Measurements from ENCODE around the gene CPLX1.

CPLX1 gene

GRCh38 chr4:772118-772517, 53.8 kb downstream of the CPLX1 start:
- Histone ChIP-seq H3K4me1 (peaks cover 0 to 13% (median 0%) of the 10 kb centered on the region in 4 donors), H3K9me3 (peaks cover 0 to 92% (median 42%) of the 10 kb centered on the region in 3 donors), H3K27ac (no peak overlapping the region), H3K36me3 (peaks cover 91 to 96% (median 96%) of the 10 kb centered on the region in 3 donors), H3K4me3 (no peak overlapping the region), H3K27me3 (no peaks in the 10 kb centered on the region)
- DNase-seq = no peak
- TF ChIP-seq, protein P1, sequence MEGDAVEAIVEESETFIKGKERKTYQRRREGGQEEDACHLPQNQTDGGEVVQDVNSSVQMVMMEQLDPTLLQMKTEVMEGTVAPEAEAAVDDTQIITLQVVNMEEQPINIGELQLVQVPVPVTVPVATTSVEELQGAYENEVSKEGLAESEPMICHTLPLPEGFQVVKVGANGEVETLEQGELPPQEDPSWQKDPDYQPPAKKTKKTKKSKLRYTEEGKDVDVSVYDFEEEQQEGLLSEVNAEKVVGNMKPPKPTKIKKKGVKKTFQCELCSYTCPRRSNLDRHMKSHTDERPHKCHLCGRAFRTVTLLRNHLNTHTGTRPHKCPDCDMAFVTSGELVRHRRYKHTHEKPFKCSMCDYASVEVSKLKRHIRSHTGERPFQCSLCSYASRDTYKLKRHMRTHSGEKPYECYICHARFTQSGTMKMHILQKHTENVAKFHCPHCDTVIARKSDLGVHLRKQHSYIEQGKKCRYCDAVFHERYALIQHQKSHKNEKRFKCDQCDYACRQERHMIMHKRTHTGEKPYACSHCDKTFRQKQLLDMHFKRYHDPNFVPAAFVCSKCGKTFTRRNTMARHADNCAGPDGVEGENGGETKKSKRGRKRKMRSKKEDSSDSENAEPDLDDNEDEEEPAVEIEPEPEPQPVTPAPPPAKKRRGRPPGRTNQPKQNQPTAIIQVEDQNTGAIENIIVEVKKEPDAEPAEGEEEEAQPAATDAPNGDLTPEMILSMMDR (IDR thresholded peaks at IDR 0.05) = no peak
- intact Hi-C loops (cut with DNase I; ENCODE audit: low total_unique reads) = no loop called here

GRCh38 chr4:771464-771863, 54.5 kb downstream of the CPLX1 start:
- no peak overlapping the region for H3K27ac ChIP-seq
- H3K36me3 ChIP-seq = peaks cover 91 to 96% (median 96%) of the 10 kb centered on the region in 3 donors
- DNase-seq = no peak
- intact Hi-C loops (cut with DNase I; ENCODE audit: low total_unique reads) = no loop called here
- H3K27me3 ChIP-seq = no peaks in the 10 kb centered on the region
- H3K9me3 ChIP-seq = peaks cover 0 to 92% (median 49%) of the 10 kb centered on the region in 3 donors
- H3K4me1 ChIP-seq = peaks cover 0 to 13% (median 0%) of the 10 kb centered on the region in 4 donors
- H3K4me3 ChIP-seq = no peak overlapping the region
- TF ChIP-seq, protein P1 (IDR thresholded peaks at IDR 0.05) = no peak

DNA sequence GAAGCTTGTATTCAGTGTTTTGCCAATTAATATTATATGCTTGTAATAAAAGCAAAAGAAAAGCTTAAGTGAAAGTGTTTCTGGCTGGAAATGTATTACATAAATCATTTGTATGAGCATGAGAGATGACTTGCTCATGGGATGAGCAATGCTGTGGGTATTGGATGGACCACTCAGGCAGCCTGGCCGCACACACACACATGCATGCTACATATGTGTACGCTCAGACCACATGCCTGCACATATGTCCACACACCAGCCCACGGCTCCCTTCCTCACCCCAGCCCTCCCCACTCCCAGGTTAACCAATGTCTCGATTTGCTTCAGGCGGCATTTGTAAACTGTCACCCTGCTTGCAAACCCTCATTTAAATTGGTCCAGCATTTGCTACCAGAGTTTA, 55.9 kb downstream of the CPLX1 start:
- DNase-seq = no peak

GRCh38 chr4:769511-769910, 56.4 kb downstream of the CPLX1 start:
- peaks cover 0 to 96% (median 68%) of the 10 kb centered on the region in 3 donors for H3K9me3 ChIP-seq
- intact Hi-C loops (cut with DNase I; ENCODE audit: low total_unique reads) = loop anchor here (5.0 kb wide), 1 partner anchor 298 kb away; no protein-coding TSS in a partner anchor
- DNase-seq = no peak
- H3K4me1 ChIP-seq = peaks cover 0 to 13% (median 0%) of the 10 kb centered on the region in 4 donors
- H3K27ac ChIP-seq = no peak overlapping the region
- TF ChIP-seq, protein P1 (IDR thresholded peaks at IDR 0.05) = no peak
- no peak overlapping the region for H3K4me3 ChIP-seq
- H3K36me3 ChIP-seq = peaks cover 91 to 96% (median 96%) of the 10 kb centered on the region in 3 donors
- no peaks in the 10 kb centered on the region for H3K27me3 ChIP-seq

More for the DNA sequence above, 55.9 kb downstream of the CPLX1 start:
- Histone ChIP-seq H3K9me3 (peaks cover 0 to 96% (median 63%) of the 10 kb centered on the region in 3 donors), H3K27ac (no peak overlapping the region), H3K27me3 (no peaks in the 10 kb centered on the region), H3K4me1 (peaks cover 0 to 13% (median 0%) of the 10 kb centered on the region in 4 donors), H3K36me3 (peaks cover 91 to 96% (median 96%) of the 10 kb centered on the region in 3 donors), H3K4me3 (no peak overlapping the region)
- intact Hi-C loops (cut with DNase I; ENCODE audit: low total_unique reads) = no loop called here
- TF ChIP-seq, protein P1 (IDR thresholded peaks at IDR 0.05) = no peak

DNA sequence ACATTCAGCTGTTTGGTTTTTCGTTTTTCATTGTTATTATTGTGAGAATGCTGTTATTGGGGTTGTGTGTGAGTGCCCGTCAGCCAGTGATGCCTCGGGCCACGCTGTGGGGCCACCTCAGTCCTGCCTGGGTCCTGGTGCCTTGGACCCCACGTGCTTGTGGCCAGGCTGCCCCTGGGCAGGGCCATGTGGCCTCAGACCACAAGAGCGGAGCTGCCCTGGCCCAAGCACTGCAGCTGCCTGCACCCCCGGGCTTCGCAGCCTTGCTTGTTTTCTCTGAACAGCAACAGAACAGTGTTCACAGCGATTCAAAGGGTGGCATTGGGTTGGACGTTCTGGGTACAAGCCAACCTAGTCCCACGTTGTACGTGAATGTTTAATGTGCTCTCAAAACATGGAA, 56.9 kb downstream of the CPLX1 start:
- no peaks in the 10 kb centered on the region for H3K27me3 ChIP-seq
- intact Hi-C loops (cut with DNase I; ENCODE audit: low total_unique reads) = loop anchor here (5.0 kb wide), 1 partner anchor 298 kb away; no protein-coding TSS in a partner anchor
- TF ChIP-seq, protein P1 (IDR thresholded peaks at IDR 0.05) = no peak
- no peak overlapping the region for H3K4me3 ChIP-seq
- H3K9me3 ChIP-seq = peaks cover 0 to 98% (median 74%) of the 10 kb centered on the region in 3 donors
- H3K36me3 ChIP-seq = peaks cover 92 to 96% (median 96%) of the 10 kb centered on the region in 3 donors
- H3K27ac ChIP-seq = no peak overlapping the region
- DNase-seq = no peak
- H3K4me1 ChIP-seq = peaks cover 0 to 13% (median 0%) of the 10 kb centered on the region in 4 donors
